ENCODE results near the gene UGT1A1.

GRCh38 chr2:233817361-233817911 is 57.4 kb downstream of the UGT1A1 start:
- no peak for TF ChIP-seq TAF1 (conservative IDR thresholded peaks at IDR 0.05)
- no peak for TF ChIP-seq CTCF (IDR thresholded peaks at IDR 0.05; ENCODE audit: low read depth, low read length, missing input control)
- TF ChIP-seq REST (IDR thresholded peaks at IDR 0.05): no peak
- TF ChIP-seq MAX (IDR thresholded peaks at IDR 0.05): no peak
- TF ChIP-seq RAD21 (IDR thresholded peaks at IDR 0.05): no peak
- no peak for TF ChIP-seq JUND (IDR thresholded peaks at IDR 0.05)
- TF ChIP-seq GABPA (IDR thresholded peaks at IDR 0.05 in 1 of 2, conservative IDR thresholded peaks at IDR 0.05 in 1 of 2): no peak
- no peak for TF ChIP-seq RXRA (IDR thresholded peaks at IDR 0.05)
- TF ChIP-seq SP1 (IDR thresholded peaks at IDR 0.05): no peak

All from liver (tissue), 3 donors.